GDM1 (cell line): ENCODE results near the gene DYNC1I1.

ENCODE experiments used
- DNase-seq: peaks from one replicate; lab custom pipeline; 2025; lab: John Stamatoyannopoulos, UW

DYNC1I1 gene

DNA sequence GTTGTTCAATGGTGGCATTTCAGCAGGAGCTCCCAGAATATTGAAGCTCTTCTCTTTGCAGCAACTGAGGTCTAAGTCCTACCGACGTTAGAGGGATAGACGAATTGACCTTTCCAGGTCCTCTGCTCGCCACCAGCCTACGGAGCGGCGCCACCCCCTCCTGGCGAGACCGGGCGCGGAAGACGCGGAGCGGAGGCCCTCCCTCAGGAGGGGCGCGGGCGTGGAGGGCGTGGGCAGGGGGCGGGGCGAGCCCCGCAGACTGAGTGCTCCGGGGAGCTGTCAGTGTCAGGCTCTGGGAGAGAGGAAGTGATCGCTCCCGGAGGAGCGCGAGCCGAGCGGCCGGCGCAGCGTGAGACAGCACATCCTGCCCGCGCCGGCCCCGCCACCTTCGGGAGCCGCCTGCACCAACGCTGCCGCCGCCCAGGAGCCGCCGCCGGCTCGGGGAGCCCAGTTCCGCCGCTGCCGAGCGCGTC lies at the start of gene DYNC1I1:
TSS of gene DYNC1I1 (plus strand) at position 257 of the 473 bp plus-strand sequence. CDS start 32,176 bp downstream, outside the sequence.
- peak; percentile 33 for DNase-seq

DNA sequence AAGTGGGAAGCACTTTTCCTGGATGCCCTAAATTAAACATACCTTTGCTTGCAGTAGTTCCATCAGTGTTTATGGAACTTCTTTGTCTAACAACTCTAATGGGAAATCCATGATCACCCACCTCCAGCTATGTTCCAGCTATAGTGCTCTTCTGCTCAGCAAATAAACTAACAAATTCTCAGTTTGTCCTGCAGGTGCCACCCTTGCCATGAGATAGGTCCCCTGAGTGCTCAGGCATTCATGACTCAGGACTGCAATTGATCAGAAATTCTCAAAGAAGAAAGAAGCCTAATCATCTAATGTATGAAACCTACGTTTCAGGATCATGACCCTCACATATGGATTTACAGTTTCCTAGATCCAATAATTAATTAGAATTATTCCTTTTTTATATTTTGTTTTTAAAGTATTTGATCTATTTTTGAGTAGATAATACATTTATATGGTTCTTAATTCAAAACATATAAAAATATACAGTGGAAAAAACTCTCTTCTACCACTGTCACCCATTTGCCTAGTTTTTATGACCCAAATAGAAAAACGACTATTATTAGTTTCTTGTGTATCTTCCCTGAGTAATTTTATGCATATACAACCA lies 48.7 kb upstream of the DYNC1I1 start:
- DNase-seq: no peak

DNA sequence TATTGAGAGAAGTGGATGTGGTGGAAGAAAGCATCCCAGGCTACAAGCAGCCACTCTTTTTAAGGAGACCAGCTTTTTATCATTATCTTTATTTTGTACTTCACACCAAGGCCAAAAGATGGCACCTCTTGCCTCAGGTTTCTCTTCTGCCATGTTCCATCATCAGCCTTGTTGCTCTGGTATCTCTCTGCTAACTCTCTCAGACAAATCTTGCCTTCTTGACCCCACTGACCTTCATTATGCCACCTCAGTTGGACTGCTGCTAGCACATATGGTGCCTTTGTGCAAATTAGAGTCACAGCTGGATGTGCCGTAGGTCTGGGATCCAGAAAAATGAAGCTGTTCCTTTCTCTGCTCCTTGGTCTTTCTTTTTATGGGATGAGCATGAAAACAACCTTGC lies 47.1 kb upstream of the DYNC1I1 start:
- no peak for DNase-seq

DNA sequence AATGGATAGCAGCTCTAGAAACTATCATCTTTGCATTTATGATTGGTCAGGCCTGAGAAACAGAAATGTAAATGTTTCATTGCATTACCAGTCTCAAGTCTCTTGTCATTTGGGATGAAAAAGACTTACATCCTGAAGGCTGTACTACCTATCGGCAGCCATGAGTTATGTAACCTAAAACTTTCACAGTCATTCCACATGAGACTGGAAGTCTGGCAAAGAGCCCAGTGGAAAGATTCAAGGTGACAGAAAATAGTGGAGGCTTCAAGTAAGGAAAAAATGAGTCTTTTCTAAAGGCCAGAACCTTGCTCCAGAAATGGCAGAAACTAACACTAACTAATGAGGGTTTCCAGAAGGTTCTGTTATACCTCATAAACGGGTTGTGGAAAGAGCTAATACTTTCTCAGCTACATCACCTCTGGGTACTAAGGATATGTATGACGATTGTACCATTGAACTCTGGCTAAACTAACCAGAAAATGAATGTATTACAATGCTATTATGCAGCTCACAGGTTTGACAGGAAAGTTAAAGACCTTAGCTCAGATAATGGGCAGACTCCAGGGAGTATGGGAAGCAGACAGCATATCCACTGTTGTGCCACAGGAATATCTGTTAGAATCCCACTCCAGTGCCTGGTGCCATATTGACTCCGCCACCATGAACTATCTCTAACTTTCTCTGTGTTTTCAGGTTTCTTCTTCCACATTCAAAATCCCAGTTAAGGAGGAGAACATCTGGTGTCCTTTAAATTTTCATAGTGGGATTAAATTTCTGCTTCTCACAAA lies 41.7 kb upstream of the DYNC1I1 start:
- no peak for DNase-seq

DNA sequence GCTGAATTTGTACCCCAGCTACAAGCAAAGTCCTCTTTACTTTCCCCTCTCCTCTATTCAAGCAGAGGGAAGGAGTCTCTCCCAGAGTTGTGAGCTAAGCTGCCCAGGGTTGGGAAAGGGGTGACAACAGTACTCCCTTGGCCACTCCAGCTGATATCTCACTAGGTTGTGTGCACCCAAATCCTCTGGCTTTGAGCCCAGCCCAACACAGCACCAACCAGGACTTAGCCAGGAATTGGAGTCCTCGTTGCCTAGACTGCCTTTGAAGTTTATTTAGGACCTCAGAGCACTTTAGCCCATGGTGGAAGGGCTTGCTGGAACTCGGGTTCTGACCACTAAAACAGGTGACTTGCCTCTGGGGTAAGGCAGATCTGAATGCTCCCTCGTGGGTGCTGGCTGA lies 35.7 kb upstream of the DYNC1I1 start:
- DNase-seq: no peak

DNA sequence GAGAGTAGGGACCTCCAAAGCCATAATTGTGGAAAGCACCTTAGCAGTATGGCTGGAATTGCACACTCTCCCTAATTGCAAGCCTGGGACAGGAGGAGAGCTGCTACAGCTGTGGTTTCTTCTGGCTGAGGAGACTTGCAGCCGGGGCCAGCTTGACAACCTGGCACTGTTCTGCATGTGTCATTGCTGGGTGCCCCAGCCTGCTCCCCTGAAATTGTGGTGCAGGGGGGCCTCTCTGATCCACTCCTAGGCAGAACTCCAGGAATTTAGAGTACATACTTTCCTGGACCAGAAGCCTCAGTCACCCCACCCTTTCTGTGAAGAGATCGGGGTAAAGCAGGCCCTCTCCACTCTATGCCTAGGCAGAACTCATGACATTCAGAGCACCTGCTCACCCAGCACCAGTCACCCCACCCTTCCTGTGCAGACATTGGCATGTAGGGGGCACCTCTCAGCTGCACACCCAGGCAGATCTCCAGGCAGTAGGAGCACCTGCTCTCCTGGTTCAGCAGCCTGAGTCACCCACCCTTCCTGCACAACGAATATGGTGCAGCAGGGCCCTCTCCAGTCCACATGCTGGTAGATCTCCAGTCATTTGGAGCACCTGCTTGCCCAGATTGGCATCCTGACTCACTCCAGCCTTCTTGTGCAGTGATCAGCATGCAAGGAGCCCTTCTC lies 34.4 kb upstream of the DYNC1I1 start:
- no peak for DNase-seq

DNA sequence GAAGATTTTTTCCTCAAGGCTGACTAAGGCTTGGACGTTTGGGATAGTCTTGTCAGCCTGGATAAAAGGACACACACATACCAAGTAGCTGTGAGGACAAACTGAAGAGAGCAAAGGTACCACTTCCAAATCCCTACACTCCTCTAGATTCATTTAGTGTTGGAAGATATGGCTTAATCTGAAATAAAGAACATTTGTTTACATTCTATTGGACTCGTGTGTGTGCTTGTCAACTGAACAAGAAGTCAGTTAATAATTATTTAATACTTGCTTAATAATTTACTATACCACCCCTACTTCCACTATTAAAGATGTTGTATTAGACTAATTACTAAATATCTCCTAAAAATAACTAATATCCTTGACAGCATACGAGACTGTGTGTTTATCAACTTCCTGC lies 23.3 kb upstream of the DYNC1I1 start:
- DNase-seq: no peak

DNA sequence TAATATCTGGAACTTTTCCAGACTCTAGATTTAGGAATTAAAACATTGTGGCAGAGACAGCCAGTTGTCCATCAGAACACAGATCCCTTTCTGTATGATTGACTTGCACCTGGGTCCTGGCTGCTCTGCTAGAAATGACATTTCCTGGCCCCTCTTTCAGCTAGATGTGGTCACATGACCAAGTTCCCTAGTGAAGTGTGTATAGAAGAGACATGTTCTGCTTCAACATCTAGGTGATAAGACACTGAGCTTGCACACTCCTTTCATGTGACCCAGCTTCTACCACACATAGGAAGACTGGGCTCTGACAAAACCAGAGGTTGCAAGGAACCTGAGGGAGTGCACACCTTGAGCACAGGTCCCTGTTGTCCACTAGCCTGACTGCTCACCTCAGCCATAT lies 22.8 kb upstream of the DYNC1I1 start:
- DNase-seq: no peak

DNA sequence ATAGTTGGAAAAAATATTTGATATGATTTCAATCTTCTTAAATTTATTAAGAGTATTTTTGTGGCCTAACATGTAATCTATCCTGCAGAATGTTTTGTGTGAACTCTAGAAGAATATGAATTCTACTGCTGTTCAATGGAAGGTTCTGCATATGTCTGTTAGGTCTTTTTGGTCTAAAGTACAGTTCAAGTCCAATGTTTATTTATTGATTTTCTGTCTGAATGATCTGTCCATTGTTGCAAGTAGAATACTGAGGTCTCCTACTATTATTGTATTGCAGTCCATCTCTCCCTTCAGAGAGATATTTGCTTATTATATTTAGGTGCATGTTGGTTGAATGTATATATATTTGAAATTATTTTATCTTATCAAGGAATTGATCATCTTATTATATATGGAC lies 18.9 kb upstream of the DYNC1I1 start:
- no peak for DNase-seq

DNA sequence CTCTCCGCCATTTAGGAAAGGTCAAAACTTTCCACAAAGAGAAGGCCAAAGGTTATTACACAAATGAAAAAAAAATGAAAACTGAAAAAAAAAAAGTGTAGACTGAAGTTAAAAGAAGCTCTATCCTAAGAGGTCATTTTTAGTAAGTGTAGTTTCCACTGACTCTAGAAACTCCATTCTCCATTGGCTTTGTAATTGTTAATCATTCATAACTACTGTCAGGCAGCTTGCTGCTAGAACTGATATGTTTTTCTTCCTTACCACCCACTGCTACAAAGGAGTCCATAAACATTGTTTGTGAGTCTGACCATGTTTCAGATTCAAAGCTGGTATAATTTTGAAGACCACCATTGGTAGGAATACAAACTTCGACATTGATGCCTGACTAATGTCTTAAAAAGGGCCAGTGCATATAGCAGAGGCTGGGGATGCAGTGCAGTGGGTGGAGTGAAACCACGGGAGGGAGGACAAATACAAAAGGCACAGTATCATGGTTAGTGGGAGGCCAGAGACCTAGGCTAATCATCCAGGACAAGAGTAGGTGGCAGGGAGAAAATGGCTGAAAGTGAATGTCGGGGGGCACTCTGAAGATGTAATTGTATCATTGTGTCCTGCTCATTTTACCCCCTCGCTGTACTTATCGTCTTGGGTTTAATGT lies 16.9 kb upstream of the DYNC1I1 start:
- DNase-seq: no peak

DNA sequence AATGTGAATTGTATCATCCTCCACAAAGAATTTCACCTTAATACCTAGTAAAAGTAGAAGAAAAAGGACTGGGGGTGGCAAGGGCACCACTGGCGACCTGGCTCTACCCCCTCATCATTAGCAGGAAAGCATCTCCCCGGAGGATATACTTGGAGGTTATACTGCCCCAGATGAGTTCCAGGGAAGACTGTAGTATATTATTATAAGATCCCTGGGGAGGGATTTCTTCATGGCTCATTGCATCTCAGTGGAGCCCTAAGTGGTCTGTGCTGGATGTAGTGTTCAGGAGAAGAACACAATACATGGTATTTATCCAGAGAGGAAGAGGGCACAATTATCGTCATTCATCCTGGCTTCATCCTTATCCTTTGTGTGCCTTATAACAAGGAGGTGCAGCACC lies 14.2 kb upstream of the DYNC1I1 start:
- no peak for DNase-seq

DNA sequence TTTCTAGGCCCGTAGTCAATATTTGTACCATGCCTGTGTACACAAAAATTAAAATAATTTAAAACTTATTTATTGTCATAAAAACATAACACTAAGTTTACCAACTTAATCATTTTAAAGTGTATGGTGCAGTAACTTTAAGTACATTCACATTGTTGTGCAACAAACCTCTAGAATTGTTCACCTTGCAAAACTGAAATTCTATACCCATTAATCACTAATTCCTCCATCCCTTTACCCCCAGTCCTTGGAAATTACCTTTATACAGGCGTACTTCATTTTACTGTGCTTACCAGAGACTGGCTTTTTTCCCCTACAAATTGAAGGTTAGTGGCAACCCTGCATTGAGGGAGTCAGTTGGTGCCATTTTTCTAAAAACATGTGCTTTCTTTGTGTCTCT lies 6.3 kb upstream of the DYNC1I1 start:
- DNase-seq: no peak

DNA sequence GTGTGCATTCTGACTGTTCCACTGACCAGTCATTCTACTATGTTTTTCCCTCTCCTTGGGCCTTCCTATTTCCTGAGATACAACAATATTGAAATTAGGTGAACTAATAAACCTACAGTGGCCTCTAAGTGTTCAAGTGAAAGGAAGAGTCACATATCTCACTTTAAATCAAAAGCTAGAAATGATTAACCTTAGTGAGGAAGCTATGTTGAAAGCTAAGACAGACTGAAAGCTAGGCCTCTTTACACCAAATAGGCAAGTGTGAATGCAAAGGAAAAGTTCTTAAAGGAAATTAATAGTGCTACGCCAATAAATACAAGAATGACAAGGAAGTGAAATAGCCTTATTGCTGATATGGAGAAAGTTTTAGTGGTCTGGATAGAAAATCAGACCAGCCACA lies 5.7 kb upstream of the DYNC1I1 start:
- no peak for DNase-seq

DNA sequence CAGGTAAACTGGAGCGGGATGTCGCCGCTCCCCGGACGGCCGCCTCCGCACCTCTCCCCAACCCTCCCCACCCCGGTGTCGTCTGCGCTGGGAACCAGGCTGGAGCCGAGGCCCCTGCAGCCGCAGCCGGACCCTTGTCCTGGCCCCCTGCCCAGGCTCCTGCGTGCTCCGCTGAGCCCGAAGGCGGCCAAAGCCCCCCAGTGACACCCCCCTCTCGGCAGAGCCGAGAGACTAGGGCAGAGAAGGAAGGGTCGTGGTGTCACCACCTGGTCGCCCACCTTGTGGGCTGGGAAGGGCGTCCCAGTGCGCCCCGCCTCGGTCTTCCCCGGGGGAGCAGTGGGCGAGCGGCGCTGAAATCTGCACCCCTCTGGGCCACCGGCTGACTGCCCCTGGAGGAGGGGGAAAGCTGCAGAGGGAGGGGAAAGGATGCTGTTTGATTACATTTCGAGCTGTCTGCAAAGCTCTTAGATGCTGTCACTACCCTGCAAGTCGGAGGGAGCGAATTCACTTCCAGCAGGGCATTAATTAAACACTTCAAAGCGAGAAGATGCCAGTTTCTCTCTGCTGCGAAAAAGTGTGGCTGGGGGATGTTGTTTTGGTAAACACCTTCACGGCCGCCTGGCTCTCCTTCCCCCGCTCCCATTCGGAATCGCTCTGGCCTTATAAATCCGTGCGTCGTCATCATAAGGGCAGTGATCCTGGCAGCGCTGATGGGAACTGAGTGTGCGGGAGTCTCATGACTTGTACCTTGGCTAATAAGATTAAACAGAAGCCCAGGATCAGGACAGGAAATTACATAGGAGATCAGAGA lies 622 bp downstream of the DYNC1I1 start:
- DNase-seq: no peak

DNA sequence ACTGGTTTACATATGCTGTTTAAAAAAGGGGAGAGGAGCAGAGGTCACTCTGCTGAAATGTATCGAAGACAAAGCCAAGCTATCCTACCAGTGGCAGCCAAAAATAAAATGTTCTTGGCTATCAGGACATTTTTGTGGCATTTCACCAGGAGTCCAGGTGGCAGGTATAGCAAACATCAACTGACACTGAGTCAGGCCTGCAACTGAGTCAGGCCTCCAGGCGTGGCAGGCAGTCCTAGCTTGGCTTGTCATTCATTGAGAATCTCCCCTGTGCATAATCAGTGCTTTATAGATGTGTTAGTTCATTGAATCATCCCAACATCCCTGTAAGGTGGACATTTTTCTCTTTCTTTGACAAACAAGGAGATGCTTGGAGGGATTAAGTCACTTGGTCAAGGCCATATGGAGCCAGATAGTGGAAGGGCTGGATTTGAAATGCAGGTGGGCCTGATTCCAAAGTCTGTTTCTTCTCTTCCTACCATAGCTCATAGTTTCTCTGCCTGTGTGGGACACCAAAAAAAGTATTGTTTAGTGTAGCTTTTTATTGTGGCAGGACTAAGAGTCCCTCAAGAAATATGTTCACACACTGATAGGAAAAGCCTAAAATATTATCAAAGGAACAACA lies 4.3 kb downstream of the DYNC1I1 start:
- no peak for DNase-seq

DNA sequence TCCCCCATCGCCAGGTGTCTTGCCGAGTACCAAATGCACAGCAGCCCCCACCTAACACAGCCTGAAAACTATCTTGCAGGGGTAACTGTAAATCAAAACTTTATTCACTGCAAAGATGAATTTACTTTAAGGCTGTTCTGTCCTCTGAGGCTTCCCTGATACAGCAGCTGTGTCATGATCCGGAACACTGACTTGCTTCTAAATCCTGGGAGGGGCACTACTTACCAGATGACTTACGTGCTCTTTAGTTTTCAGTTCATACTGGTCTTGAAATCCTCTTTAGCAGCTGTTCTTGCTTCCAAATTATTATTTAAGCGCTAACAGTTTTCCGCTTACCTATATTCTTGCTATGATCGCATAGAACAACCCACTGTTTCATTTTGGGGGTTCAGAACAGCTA lies 4.9 kb downstream of the DYNC1I1 start:
- DNase-seq: no peak

DNA sequence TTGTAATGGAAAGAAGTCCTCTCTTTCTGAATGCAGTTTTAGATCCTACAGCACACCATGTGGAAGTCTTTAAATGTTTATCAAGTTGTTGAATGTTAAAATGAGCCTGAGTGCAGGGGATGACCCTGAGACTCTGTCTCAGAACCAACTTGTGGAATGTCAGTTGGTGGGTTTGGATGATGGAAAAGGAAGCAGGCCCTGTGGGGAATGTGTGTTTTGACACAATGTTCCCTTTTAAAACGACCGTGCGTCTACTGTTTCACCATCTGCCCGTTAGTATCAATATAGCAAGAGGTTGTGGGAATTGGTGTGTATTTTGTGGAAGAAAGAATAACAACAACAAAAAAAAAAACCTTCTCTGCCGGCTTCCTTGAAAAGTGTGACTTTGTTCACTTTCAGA lies 8.3 kb downstream of the DYNC1I1 start:
- DNase-seq: no peak

DNA sequence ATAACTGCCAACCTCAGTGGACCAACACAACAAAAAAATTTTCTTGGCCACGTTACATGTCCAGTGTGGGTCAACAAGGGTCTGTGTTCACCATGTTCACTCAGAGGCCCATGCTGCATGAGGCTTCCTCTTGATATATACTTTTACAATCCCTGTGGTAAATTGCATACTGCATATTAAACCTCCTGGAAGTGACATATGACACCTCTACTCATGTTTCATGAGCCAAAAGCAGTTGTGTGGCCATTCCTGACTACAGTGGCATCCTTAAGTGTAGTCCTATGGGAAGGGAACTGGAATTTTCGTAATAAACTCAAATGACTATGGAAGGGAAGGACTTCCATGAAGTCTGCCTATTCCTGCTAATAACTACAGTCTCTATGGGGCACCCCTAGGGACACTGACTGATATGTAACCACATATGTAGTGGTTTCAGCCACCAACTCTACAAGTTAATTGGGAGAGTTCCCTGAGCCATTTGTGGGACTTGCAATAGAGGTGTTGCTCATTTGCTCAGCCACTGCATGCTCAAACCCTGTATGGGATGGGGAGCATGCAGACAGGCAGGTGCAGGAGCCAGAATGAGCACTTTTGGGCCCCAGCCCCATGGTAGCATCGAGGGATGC lies 9.7 kb downstream of the DYNC1I1 start:
- DNase-seq: no peak

DNA sequence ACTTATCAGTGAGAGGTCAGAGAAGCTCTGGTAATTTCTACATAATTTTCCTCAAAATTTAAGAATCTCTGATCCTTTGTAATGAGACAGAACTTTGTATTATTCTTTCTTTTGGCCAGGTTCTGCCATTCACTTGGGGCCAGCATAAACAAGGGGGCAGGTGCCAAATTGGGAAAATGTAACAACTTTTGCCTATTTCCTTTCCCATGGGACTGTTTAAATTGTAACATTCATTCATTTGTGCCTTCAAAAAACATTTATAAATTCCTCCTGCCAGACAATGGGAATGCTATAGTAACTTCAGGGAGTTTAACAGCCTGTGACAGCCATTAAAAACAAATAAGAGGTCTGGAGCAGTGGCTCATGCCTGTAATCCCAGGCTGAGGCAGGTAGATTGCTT lies 12.4 kb downstream of the DYNC1I1 start:
- DNase-seq: no peak

DNA sequence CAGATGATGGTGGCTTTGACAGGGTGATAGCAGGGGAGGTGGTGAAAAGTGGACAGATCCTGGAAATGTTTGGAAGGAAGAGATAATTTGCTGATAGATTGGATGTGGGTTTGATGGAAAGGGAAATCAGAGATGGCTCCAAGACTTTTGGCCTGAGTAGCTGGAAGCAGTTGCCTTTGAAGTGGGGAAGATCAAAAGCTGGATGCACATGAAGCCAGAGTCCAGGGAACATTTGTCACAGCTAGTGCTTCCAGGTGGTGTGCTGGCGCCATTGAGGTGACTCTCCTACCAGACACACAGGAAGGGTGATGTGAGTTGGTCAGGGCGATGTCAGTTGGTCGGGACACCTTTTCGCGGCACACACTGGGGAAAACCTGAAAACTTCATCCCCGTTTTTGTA lies 15.9 kb downstream of the DYNC1I1 start:
- DNase-seq: no peak

DNA sequence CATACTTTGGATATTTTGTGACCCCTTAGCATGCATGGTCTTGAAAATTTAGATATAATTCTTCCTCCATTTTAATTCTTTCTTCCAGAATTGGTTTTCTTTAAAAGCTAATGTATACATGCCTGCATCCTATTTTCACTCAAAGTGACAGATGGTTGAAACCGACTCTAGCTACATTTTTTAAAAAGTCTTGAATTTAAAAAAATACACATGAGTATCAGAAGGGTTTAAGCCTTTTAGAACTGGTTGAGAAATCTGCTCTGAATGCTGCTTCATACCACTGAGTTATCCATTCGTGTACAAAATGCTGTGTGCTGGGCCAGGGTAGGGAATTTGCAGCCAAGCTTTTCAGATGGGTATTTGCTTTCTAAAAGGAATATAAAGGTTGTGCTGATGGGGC lies 16.5 kb downstream of the DYNC1I1 start:
- no peak for DNase-seq
